Measurements from ENCODE around the gene PTS. TPM values are rescaled to one million over a fixed set of nuclear protein-coding genes. Genes with fewer than 3 reads are reported as not detected.

The PTS gene
- total RNA-seq, 1 experiment from 2014 or later = 48.6 TPM

DNA sequence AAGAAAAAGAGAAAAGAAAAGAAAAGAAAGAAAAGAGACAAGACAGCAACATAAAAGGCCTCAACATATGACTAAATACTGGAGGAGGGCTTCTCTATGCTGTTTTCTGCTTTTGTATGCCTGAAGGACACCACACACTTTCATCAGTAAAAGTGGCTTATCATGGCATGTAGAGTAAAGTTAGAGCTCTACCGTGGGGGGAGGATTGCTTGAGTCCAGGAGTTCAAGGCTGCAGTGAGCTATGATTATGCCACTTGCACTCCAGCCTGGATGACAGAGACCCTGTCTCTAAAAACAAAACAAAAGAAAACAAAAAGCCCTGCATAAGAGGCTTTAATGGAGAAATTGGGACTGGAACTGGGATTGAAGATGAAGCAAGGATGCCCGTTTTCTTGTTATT lies 5.7 kb downstream of the PTS start:
- Histone ChIP-seq H3K4me1 (ENCODE audit: insufficient read depth, low read length) (no peaks in the 10 kb centered on the region; the same call in 1 of the 2 replicates), H3T11ph (ENCODE audit: low read length) (no peak overlapping the region)
- no CpG with 5 or more reads among the region's 2 CpGs for WGBS (ENCODE audit: extremely low coverage, insufficient read length, low lambda C conversion rate)

More for the DNA sequence above, 5.7 kb downstream of the PTS start:
- no peaks in the 10 kb centered on the region for H3K27me3 ChIP-seq (ENCODE audit: insufficient read depth, low read length)
- no peaks in the 10 kb centered on the region; the same call in 1 of the 2 replicates for H3K79me2 ChIP-seq (ENCODE audit: insufficient read depth, low read length)
- H3K18ac ChIP-seq (ENCODE audit: insufficient read length, low read depth, low read length) = no peak overlapping the region
- H3K9ac ChIP-seq (ENCODE audit: extremely low read depth, insufficient read length, low read length) = no peak overlapping the region
- no peak overlapping the region for H2BK12ac ChIP-seq (ENCODE audit: insufficient read length, low read depth, low read length)
- no peak overlapping the region for H3K23ac ChIP-seq (ENCODE audit: insufficient read length, low read depth, low read length)
- no peak overlapping the region for H2AK5ac ChIP-seq (ENCODE audit: insufficient read length, low read length)
- no peak overlapping the region for H4K8ac ChIP-seq (replicated peaks; ENCODE audit: insufficient read length, low read depth, low read length)
- no peaks in the 10 kb centered on the region for H3K79me1 ChIP-seq (ENCODE audit: insufficient read depth, low read depth, low read length, poor library complexity, severe bottlenecking)
- no peak overlapping the region for H3K14ac ChIP-seq (ENCODE audit: insufficient read depth, low read length)
- peaks cover 3% of the 10 kb centered on the region for H3K23me2 ChIP-seq (ENCODE audit: insufficient read length, low read depth, low read length, poor library complexity, severe bottlenecking)
- H2BK15ac ChIP-seq (ENCODE audit: low read depth, low read length) = no peak overlapping the region
- no peak overlapping the region for H2BK120ac ChIP-seq (ENCODE audit: low read depth, low read length, poor library complexity, severe bottlenecking)
- no peak overlapping the region for H4K91ac ChIP-seq (ENCODE audit: insufficient read length, low read depth, low read length)
- Mint-ChIP-seq H3K4me3 (no peak overlapping the region), H3K4me1 (peaks cover 8 to 15% of the 10 kb centered on the region in 2 experiments), H3K36me3 (ENCODE audit: insufficient read depth in 1 of 3, low read depth in 3 of 3) (peaks cover 4 to 51% (median 42%) of the 10 kb centered on the region in 3 experiments; a peak in 6 of 7 replicates), H3K27ac (peak overlapping the region in 1 of 3 experiments; percentile 49; a peak in 4 of 7 replicates), H3K9me3 (no peaks in the 10 kb centered on the region), H3K27me3 (ENCODE audit: low read depth) (no peaks in the 10 kb centered on the region)
- H3K4me2 ChIP-seq (ENCODE audit: insufficient read depth, insufficient read length, low read length) = no peak overlapping the region
- no peaks in the 10 kb centered on the region for H4K20me1 ChIP-seq (ENCODE audit: control insufficient read depth, insufficient read depth, insufficient read length)
- H4K5ac ChIP-seq (ENCODE audit: insufficient read length, low read depth, low read length) = no peak overlapping the region
- H3K4ac ChIP-seq (ENCODE audit: low read depth, low read length) = no peak overlapping the region
- no peaks in the 10 kb centered on the region for H3K9me3 ChIP-seq (ENCODE audit: control insufficient read depth, low read depth, low read length)
- no peak overlapping the region for H3K27ac ChIP-seq (ENCODE audit: insufficient read length, low read depth, low read length)
- no peak overlapping the region for H2AFZ ChIP-seq (ENCODE audit: low read length)
- no peak overlapping the region for H2BK5ac ChIP-seq (ENCODE audit: insufficient read length, low read length)
- TF ChIP-seq CTCF (conservative IDR thresholded peaks at IDR 0.05) = no peak
- no peak overlapping the region for H2BK20ac ChIP-seq (ENCODE audit: low read depth, low read length, poor library complexity, severe bottlenecking)
- no peak for DNase-seq
- no peak overlapping the region for H3K56ac ChIP-seq (ENCODE audit: insufficient read length, low read depth, low read length)

Data from H9 (cell line).